OCI-LY1 (cell line): ENCODE data around the gene CACNA2D4.

Experiments used
- H2AFZ ChIP-seq: fragments of 200-600 bp; sonication (generic), shearing (Covaris generic); 2 replicates; pipeline ENCODE4 v1.6.0; 2014; ENCODE audit warnings: antibody characterized with exemption, mild to moderate bottlenecking, low read length
- H3F3A ChIP-seq: fragments of 200-600 bp; sonication (generic), shearing (Covaris generic); 2 replicates; pipeline ENCODE4 v1.6.0; 2014; ENCODE audit warnings: mild to moderate bottlenecking, antibody characterized with exemption, low read length, moderate library complexity; ENCODE audit not compliant: insufficient read depth
- H3K27ac ChIP-seq: fragments of 200-600 bp; sonication (generic); 2 replicates; pipeline ENCODE4 v1.5.1; 2014; ENCODE audit warnings: low read length, mixed run types, mild to moderate bottlenecking, low read depth; ENCODE audit not compliant: poor library complexity, severe bottlenecking
- H3K27me3 ChIP-seq: fragments of 200-600 bp; sonication (generic); 2 replicates; pipeline ENCODE4 v1.6.0; 2014; ENCODE audit warnings: antibody characterized with exemption, mild to moderate bottlenecking, low read length, moderate library complexity; ENCODE audit not compliant: insufficient read depth
- H3K36me3 ChIP-seq: fragments of 200-600 bp; sonication (generic); 2 replicates; pipeline ENCODE4 v1.6.1; 2014; ENCODE audit warnings: mild to moderate bottlenecking, antibody characterized with exemption, low read length, moderate library complexity, mixed read lengths; ENCODE audit not compliant: insufficient read depth
- H3K4me1 ChIP-seq: fragments of 200-600 bp; sonication (generic); 2 replicates; pipeline ENCODE4 v1.5.1; 2014; ENCODE audit warnings: mild to moderate bottlenecking, low read length, moderate library complexity; ENCODE audit not compliant: insufficient read depth, severe bottlenecking
- H3K4me2 ChIP-seq: fragments of 200-600 bp; sonication (generic), shearing (Covaris generic); 2 replicates; pipeline ENCODE4 v1.6.1; 2014; ENCODE audit warnings: low read length
- H3K4me3 ChIP-seq: fragments of 200-600 bp; sonication (generic); 2 replicates; pipeline ENCODE4 v1.5.1; 2014; ENCODE audit warnings: low read length, low read depth, mild to moderate bottlenecking, mixed read lengths; ENCODE audit not compliant: poor library complexity, severe bottlenecking
- H3K79me2 ChIP-seq: fragments of 200-600 bp; shearing (Covaris generic); 2 replicates; pipeline ENCODE4 v1.6.1; 2016; ENCODE audit warnings: mixed run types, low read length, mixed read lengths; ENCODE audit not compliant: insufficient read depth
- H3K9ac ChIP-seq: fragments of 200-600 bp; sonication (generic), shearing (Covaris generic); 2 replicates; pipeline ENCODE4 v1.6.1; 2014; ENCODE audit warnings: mild to moderate bottlenecking, low read length, mixed read lengths
- H3K9me2 ChIP-seq: fragments of 200-600 bp; sonication (generic), shearing (Covaris generic); 2 replicates; pipeline ENCODE4 v1.6.1; 2014; ENCODE audit warnings: low read depth, mild to moderate bottlenecking, low read length, mixed read lengths
- H3K9me3 ChIP-seq: fragments of 200-600 bp; shearing (Covaris generic); 2 replicates; pipeline ENCODE4 v1.6.1; 2014; ENCODE audit warnings: low read length, mixed read lengths
- H4K20me1 ChIP-seq: fragments of 200-600 bp; sonication (generic), shearing (Covaris generic); 2 replicates; pipeline ENCODE4 v1.6.0; 2016; ENCODE audit warnings: mild to moderate bottlenecking, low read length; ENCODE audit not compliant: insufficient read depth
- CTCF ChIP-seq: fragments of 200-600 bp; sonication (generic), shearing (Covaris generic); IDR thresholded peaks from 2 replicates; pipeline ENCODE4 v1.5.1; 2017; ENCODE audit warnings: mild to moderate bottlenecking, antibody characterized with exemption, low read length, moderate library complexity, mixed read lengths
- EZH2 ChIP-seq: fragments of 200-600 bp; sonication (generic), shearing (Covaris generic); IDR thresholded peaks from 2 replicates; pipeline ENCODE4 v1.8.0; 2017; ENCODE audit warnings: borderline replicate concordance, mixed run types, mild to moderate bottlenecking, antibody characterized with exemption, low read length, moderate library complexity, mixed read lengths

CACNA2D4 gene

GRCh38 chr12:1916371-1917171 lies 1.9 kb downstream of the CACNA2D4 start:
- Histone ChIP-seq H3K9me2 (no peaks in the 10 kb centered on the region), H3K4me2 (no peak overlapping the region), H3F3A (no peaks in the 10 kb centered on the region), H3K79me2 (no peaks in the 10 kb centered on the region), H3K9me3 (no peaks in the 10 kb centered on the region), H3K36me3 (no peaks in the 10 kb centered on the region), H3K9ac (no peak overlapping the region), H3K27ac (no peak overlapping the region), H3K4me3 (no peak overlapping the region), H4K20me1 (no peaks in the 10 kb centered on the region), H3K27me3 (no peaks in the 10 kb centered on the region; the same call in 1 of the 2 replicates), H3K4me1 (peaks cover 8% of the 10 kb centered on the region), H2AFZ (no peak overlapping the region)
- TF ChIP-seq CTCF (no peak), EZH2 (no peak)

- Histone ChIP-seq H4K20me1 (no peaks in the 10 kb centered on the region), H3K27ac (no peak overlapping the region), H3F3A (no peaks in the 10 kb centered on the region), H3K9me2 (no peaks in the 10 kb centered on the region), H3K9ac (no peak overlapping the region), H3K4me1 (peaks cover 8% of the 10 kb centered on the region), H3K4me2 (peak overlapping the region; percentile 11; the same call in 1 of the 2 replicates), H3K27me3 (no peaks in the 10 kb centered on the region; the same call in none of the 2 replicates), H3K9me3 (no peaks in the 10 kb centered on the region), H2AFZ (no peak overlapping the region), H3K36me3 (no peaks in the 10 kb centered on the region), H3K79me2 (no peaks in the 10 kb centered on the region), H3K4me3 (no peak overlapping the region)
- TF ChIP-seq CTCF, result no peak
These were observed 3.1 kb downstream of the CACNA2D4 start for GRCh38 chr12:1915082-1915968.

GRCh38 chr12:1914114-1914911 lies 4.1 kb downstream of the CACNA2D4 start:
- H3K9me3 ChIP-seq, result no peaks in the 10 kb centered on the region
- H3K27me3 ChIP-seq, result no peaks in the 10 kb centered on the region; the same call in 1 of the 2 replicates
- no peak overlapping the region for H2AFZ ChIP-seq
- no peaks in the 10 kb centered on the region for H3K36me3 ChIP-seq
- no peak overlapping the region for H3K9ac ChIP-seq
- no peak overlapping the region for H3K4me3 ChIP-seq
- TF ChIP-seq EZH2 (no peak), CTCF (no peak)
- no peak overlapping the region for H3K4me2 ChIP-seq
- no peaks in the 10 kb centered on the region for H4K20me1 ChIP-seq
- H3K9me2 ChIP-seq, result no peaks in the 10 kb centered on the region
- H3K79me2 ChIP-seq, result no peaks in the 10 kb centered on the region
- peaks cover 8% of the 10 kb centered on the region for H3K4me1 ChIP-seq
- no peak overlapping the region for H3K27ac ChIP-seq
- no peaks in the 10 kb centered on the region for H3F3A ChIP-seq
